ENCODE data around the gene SGCD.

SGCD gene

DNA sequence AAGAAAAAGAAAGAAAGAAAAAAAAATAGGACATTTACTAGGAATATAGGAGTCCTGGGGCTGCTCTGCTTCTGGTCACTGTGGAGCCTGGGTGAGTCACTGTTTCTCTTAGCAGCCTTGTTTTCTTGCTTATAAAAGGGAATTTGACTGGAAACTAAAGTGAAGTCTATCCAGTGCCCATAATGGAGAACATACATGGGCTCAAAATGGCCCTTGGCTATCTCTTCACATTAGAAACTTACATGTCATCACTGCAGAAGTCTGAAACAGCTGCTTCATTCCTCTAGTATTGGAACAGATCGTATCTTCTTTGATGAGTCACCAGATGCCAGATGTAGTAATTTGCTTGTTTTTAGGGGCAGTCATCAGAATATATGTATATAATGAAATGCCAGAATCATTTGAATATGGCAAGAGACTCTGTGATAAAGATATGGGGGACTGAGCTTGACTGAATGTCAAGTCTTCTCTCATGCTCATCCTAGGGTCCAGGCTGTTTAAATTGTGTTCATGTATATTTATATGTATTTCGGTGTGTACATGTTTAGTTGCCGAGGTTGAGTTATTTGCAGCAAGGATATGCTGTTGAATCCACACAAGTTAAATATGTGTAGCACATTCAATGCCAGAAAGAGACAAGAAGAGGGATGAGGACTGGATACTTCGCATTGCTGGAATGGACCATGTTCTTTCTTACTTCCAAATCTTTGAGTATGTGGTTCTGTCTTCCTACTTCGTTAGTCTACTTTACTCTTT lies 56.7 kb downstream of the SGCD start:
- no peak for DNase-seq (ENCODE audit: low spot score)
- TF ChIP-seq, protein P1, sequence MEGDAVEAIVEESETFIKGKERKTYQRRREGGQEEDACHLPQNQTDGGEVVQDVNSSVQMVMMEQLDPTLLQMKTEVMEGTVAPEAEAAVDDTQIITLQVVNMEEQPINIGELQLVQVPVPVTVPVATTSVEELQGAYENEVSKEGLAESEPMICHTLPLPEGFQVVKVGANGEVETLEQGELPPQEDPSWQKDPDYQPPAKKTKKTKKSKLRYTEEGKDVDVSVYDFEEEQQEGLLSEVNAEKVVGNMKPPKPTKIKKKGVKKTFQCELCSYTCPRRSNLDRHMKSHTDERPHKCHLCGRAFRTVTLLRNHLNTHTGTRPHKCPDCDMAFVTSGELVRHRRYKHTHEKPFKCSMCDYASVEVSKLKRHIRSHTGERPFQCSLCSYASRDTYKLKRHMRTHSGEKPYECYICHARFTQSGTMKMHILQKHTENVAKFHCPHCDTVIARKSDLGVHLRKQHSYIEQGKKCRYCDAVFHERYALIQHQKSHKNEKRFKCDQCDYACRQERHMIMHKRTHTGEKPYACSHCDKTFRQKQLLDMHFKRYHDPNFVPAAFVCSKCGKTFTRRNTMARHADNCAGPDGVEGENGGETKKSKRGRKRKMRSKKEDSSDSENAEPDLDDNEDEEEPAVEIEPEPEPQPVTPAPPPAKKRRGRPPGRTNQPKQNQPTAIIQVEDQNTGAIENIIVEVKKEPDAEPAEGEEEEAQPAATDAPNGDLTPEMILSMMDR (IDR thresholded peaks at IDR 0.05; ENCODE audit: extremely low read depth, insufficient read depth, missing control alignments): no peak
- in situ Hi-C loops (cut with MboI; ENCODE audit: low pct_unique_long_range_greater_than_20kb, low sequenced_read_pairs, unreplicated experiment): no loop called here

DNA sequence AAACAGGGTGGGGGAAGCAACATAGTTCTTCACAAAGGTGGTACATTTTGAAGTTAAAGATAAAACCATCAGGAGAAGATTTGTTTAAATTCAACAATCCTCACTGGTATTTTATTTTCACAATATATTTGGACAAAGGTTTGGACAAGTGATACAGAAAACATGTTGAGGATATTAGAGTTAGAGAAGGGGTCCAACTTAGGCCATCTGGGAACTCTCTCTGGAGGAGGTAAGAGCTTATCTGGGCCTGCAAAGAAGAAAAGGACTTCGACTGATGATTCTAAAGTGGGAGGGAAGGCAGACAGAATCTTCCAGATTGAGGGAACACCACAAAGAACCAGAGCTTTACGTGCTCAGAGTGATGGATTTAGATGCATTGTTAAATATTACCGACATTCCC lies 58.5 kb downstream of the SGCD start:
- DNase-seq (ENCODE audit: low spot score): no peak
- TF ChIP-seq, protein P1 (IDR thresholded peaks at IDR 0.05; ENCODE audit: extremely low read depth, insufficient read depth, missing control alignments): no peak
- in situ Hi-C loops (cut with MboI; ENCODE audit: low pct_unique_long_range_greater_than_20kb, low sequenced_read_pairs, unreplicated experiment): no loop called here

DNA sequence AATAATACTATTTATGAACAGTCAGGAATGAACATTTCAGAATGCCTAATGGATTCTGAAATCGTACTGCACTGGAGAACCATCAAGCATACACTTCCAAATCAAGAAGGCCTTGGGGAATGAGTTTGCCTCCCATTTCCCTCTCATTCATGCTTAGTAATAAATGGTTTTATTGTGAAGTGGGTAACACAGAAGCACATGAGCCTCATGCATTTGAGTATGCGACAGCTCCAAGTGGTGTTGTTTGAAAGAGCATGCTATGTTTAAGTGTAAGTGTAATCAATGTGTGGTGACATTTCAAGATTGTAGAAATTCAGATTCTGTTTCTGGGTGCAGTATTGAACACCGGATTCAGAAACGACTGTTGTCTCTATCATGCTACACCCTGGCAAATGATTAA lies 60.0 kb downstream of the SGCD start:
- no peak for DNase-seq (ENCODE audit: low spot score)
- TF ChIP-seq, protein P1 (IDR thresholded peaks at IDR 0.05; ENCODE audit: extremely low read depth, insufficient read depth, missing control alignments): no peak
- in situ Hi-C loops (cut with MboI; ENCODE audit: low pct_unique_long_range_greater_than_20kb, low sequenced_read_pairs, unreplicated experiment): no loop called here

DNA sequence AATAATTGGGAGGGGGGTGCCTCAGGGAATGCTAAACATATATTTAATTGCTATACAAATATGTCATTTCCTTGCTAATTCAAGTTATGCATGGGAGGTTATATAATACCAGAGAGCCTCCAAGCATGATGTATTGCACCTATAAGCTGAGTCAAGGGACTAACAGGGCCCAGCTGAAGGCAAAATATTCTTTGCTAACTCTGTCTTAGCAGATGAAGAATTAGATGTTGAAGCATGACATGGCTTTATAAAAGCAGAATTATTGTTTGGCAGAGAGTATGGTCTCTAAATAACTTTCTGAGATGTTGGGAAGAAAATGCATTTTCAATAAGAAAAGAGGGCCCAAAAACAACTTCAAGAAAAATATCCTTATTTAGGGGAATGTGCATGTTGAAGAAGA lies 60.4 kb downstream of the SGCD start:
- no peak for DNase-seq (ENCODE audit: low spot score)
- in situ Hi-C loops (cut with MboI; ENCODE audit: low pct_unique_long_range_greater_than_20kb, low sequenced_read_pairs, unreplicated experiment): no loop called here
- TF ChIP-seq, protein P1 (IDR thresholded peaks at IDR 0.05; ENCODE audit: extremely low read depth, insufficient read depth, missing control alignments): no peak

DNA sequence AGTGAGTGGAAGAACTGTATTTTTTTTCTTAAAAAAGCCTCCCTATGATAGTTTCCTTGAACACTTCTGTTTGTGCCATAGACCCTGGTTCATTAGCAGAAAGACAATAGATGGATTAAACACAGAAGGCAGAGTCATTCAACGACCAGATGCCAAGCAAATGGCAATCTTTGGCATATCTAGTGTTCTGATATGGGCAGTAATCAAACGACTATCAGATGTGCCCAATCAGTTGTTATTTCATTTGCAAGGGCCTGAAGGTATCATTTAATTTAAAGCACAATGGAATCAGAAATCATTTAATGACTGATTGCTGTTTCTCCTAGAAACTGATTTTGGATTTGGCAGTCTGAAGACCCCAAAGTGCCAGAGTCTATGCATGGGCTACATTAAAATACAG lies 61.3 kb downstream of the SGCD start:
- in situ Hi-C loops (cut with MboI; ENCODE audit: low pct_unique_long_range_greater_than_20kb, low sequenced_read_pairs, unreplicated experiment): no loop called here
- no peak for DNase-seq (ENCODE audit: low spot score)
- TF ChIP-seq, protein P1 (IDR thresholded peaks at IDR 0.05; ENCODE audit: extremely low read depth, insufficient read depth, missing control alignments): no peak

DNA sequence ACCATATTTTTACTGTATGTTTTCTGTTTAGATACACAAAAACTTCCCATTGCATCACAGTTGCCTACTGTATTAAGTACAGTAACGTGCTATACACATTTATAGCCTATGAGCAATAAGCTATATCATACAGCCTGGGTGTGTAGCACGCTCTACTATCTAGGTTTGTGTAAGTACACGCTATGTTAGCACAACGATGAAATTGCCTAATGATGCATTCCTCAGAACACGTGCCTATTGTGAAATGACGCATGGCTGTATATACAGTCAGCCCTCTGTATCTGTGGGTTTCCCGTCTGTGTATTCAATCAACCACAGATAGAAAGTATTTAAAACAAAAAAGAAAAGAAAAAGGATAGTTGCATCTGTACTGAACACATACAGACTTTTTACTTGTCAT lies 64.2 kb downstream of the SGCD start:
- TF ChIP-seq, protein P1 (IDR thresholded peaks at IDR 0.05; ENCODE audit: extremely low read depth, insufficient read depth, missing control alignments): no peak
- DNase-seq (ENCODE audit: low spot score): no peak
- in situ Hi-C loops (cut with MboI; ENCODE audit: low pct_unique_long_range_greater_than_20kb, low sequenced_read_pairs, unreplicated experiment): no loop called here
